ENCODE data around the gene CACNA1S.

The CACNA1S gene

GRCh38 chr1:201023920-201024624 lies 88.2 kb downstream of the CACNA1S start:
- no peak for DNase-seq

- peak; percentile 95 for DNase-seq
Measured at GRCh38 chr1:201023517-201023902, 88.7 kb downstream of the CACNA1S start, which contains the start of gene KIF21B. TSS of gene KIF21B (minus strand) at chr1:201023714. CDS start at chr1:201023383, 331 bp downstream.

GRCh38 chr1:201022820-201023516 lies 89.3 kb downstream of the CACNA1S start:
- DNase-seq, result no peak

GRCh38 chr1:201022493-201022819 lies 89.8 kb downstream of the CACNA1S start:
- DNase-seq, result no peak

GRCh38 chr1:201021630-201022492 lies 90.4 kb downstream of the CACNA1S start:
- DNase-seq, result no peak

GRCh38 chr1:201020721-201021629 lies 91.3 kb downstream of the CACNA1S start:
- DNase-seq, result no peak

- DNase-seq, result no peak
Measured at GRCh38 chr1:201020040-201020591, 92.1 kb downstream of the CACNA1S start.

- peak; percentile 88 for DNase-seq
Measured at GRCh38 chr1:201019321-201019977, 92.8 kb downstream of the CACNA1S start.

- DNase-seq, result no peak
Measured at GRCh38 chr1:201017828-201018163, 94.4 kb downstream of the CACNA1S start.

- no peak for DNase-seq
Measured at GRCh38 chr1:201016943-201017827, 95.0 kb downstream of the CACNA1S start.

- DNase-seq, result no peak
Measured at GRCh38 chr1:201016211-201016651, 96.0 kb downstream of the CACNA1S start.

GRCh38 chr1:201015551-201016091 lies 96.6 kb downstream of the CACNA1S start:
- DNase-seq, result no peak

- DNase-seq, result no peak
Measured at GRCh38 chr1:201014816-201015200, 97.4 kb downstream of the CACNA1S start.

- no peak for DNase-seq
Measured at GRCh38 chr1:201013991-201014815, 98.0 kb downstream of the CACNA1S start.

GRCh38 chr1:201013031-201013485 lies 99.2 kb downstream of the CACNA1S start:
- DNase-seq, result no peak

GRCh38 chr1:201011616-201012015 lies 100.6 kb downstream of the CACNA1S start:
- DNase-seq, result no peak

GRCh38 chr1:201009962-201010645 lies 102.1 kb downstream of the CACNA1S start:
- no peak for DNase-seq

GRCh38 chr1:201008666-201009360 lies 103.4 kb downstream of the CACNA1S start:
- no peak for DNase-seq
